ENCODE results near the gene REPS1. TPM values are rescaled to one million over a fixed set of nuclear protein-coding genes. Genes with fewer than 3 reads are reported as not detected.

The REPS1 gene
- total and polyA plus RNA-seq, 4 donors, result 13.5 to 68.2 (median 25.9) TPM

- H3K9me3 ChIP-seq (ENCODE audit: control insufficient read depth in 4 of 4, insufficient read depth in 3 of 4, low read length in 3 of 4), result no peaks in the 10 kb centered on the region
- 95 to 97% methylated on average over 3 of the region's 3 CpGs for WGBS, 2 donors
- no peak for TF ChIP-seq CTCF (IDR thresholded peaks at IDR 0.05; ENCODE audit: control extremely low read depth, extremely low read depth)
- no peak for ATAC-seq (ENCODE audit: insufficient read depth, low FRiP score)
- no peaks in the 10 kb centered on the region for H3K36me3 ChIP-seq (ENCODE audit: control insufficient read depth in 4 of 4, insufficient read depth in 4 of 4, low read length in 4 of 4)
- H3K4me1 ChIP-seq (ENCODE audit: control insufficient read depth in 5 of 5, insufficient read depth in 5 of 5, low read length in 5 of 5), result peaks cover 0 to 30% (median 0%) of the 10 kb centered on the region in 5 donors
- H3K27ac ChIP-seq (ENCODE audit: low read depth in 1 of 2, low read length in 1 of 2), result no peak overlapping the region
- no peak overlapping the region for H3K4me3 ChIP-seq
- no peaks in the 10 kb centered on the region for H3K27me3 ChIP-seq (ENCODE audit: control insufficient read depth in 3 of 3, insufficient read depth in 3 of 3, low read length in 2 of 3)
- no peak overlapping the region for H3K9ac ChIP-seq (ENCODE audit: insufficient read depth in 1 of 2, low read length in 2 of 2)
- DNase-seq, result no peak
Observed at GRCh38 chr6:138963119-138963518, 24.9 kb downstream of the REPS1 start.

GRCh38 chr6:138959521-138959920, 28.5 kb downstream of the REPS1 start:
- Histone ChIP-seq H3K27me3 (ENCODE audit: control insufficient read depth in 3 of 3, insufficient read depth in 3 of 3, low read length in 2 of 3) (no peaks in the 10 kb centered on the region), H3K36me3 (ENCODE audit: control insufficient read depth in 4 of 4, insufficient read depth in 4 of 4, low read length in 4 of 4) (no peaks in the 10 kb centered on the region), H3K9me3 (ENCODE audit: control insufficient read depth in 4 of 4, insufficient read depth in 3 of 4, low read length in 3 of 4) (no peaks in the 10 kb centered on the region), H3K9ac (ENCODE audit: insufficient read depth in 1 of 2, low read length in 2 of 2) (no peak overlapping the region), H3K4me3 (no peak overlapping the region), H3K4me1 (ENCODE audit: control insufficient read depth in 5 of 5, insufficient read depth in 5 of 5, low read length in 5 of 5) (peaks cover 0 to 22% (median 6%) of the 10 kb centered on the region in 5 donors), H3K27ac (ENCODE audit: low read depth in 1 of 2, low read length in 1 of 2) (no peak overlapping the region)
- no peak for ATAC-seq (ENCODE audit: insufficient read depth, low FRiP score)
- 92 to 93% methylated on average over 3 of the region's 3 CpGs for WGBS, 2 donors
- no peak for TF ChIP-seq CTCF (IDR thresholded peaks at IDR 0.05; ENCODE audit: control extremely low read depth, extremely low read depth)
- no peak for DNase-seq

- TF ChIP-seq CTCF (IDR thresholded peaks at IDR 0.05; ENCODE audit: control extremely low read depth, extremely low read depth), result no peak
- Histone ChIP-seq H3K27ac (ENCODE audit: low read depth in 1 of 2, low read length in 1 of 2) (no peak overlapping the region), H3K9ac (ENCODE audit: insufficient read depth in 1 of 2, low read length in 2 of 2) (no peak overlapping the region), H3K9me3 (ENCODE audit: control insufficient read depth in 4 of 4, insufficient read depth in 3 of 4, low read length in 3 of 4) (no peaks in the 10 kb centered on the region), H3K36me3 (ENCODE audit: control insufficient read depth in 4 of 4, insufficient read depth in 4 of 4, low read length in 4 of 4) (no peaks in the 10 kb centered on the region), H3K27me3 (ENCODE audit: control insufficient read depth in 3 of 3, insufficient read depth in 3 of 3, low read length in 2 of 3) (no peaks in the 10 kb centered on the region), H3K4me3 (no peak overlapping the region), H3K4me1 (ENCODE audit: control insufficient read depth in 5 of 5, insufficient read depth in 5 of 5, low read length in 5 of 5) (peaks cover 0 to 18% (median 6%) of the 10 kb centered on the region in 5 donors)
- 76 to 82% methylated on average over 1 of the region's 1 CpG for WGBS, 2 donors
- ATAC-seq (ENCODE audit: insufficient read depth, low FRiP score) (no peak), DNase-seq (no peak)
Observed at GRCh38 chr6:138958595-138958994, 29.5 kb downstream of the REPS1 start.

- H3K27ac ChIP-seq (ENCODE audit: low read depth in 1 of 2, low read length in 1 of 2), result no peak overlapping the region
- H3K4me3 ChIP-seq, result no peak overlapping the region
- 23 to 28% methylated on average over 2 of the region's 2 CpGs for WGBS, 2 donors
- H3K27me3 ChIP-seq (ENCODE audit: control insufficient read depth in 3 of 3, insufficient read depth in 3 of 3, low read length in 2 of 3), result no peaks in the 10 kb centered on the region
- no peak for ATAC-seq (ENCODE audit: insufficient read depth, low FRiP score)
- peaks cover 0 to 21% (median 6%) of the 10 kb centered on the region in 5 donors for H3K4me1 ChIP-seq (ENCODE audit: control insufficient read depth in 5 of 5, insufficient read depth in 5 of 5, low read length in 5 of 5)
- no peak for DNase-seq
- no peaks in the 10 kb centered on the region for H3K9me3 ChIP-seq (ENCODE audit: control insufficient read depth in 4 of 4, insufficient read depth in 3 of 4, low read length in 3 of 4)
- H3K36me3 ChIP-seq (ENCODE audit: control insufficient read depth in 4 of 4, insufficient read depth in 4 of 4, low read length in 4 of 4), result no peaks in the 10 kb centered on the region
- no peak overlapping the region for H3K9ac ChIP-seq (ENCODE audit: insufficient read depth in 1 of 2, low read length in 2 of 2)
- TF ChIP-seq CTCF (IDR thresholded peaks at IDR 0.05; ENCODE audit: control extremely low read depth, extremely low read depth), result no peak
Observed at GRCh38 chr6:138957903-138958302, 30.1 kb downstream of the REPS1 start.
